PC-3 (cell line): ENCODE measurements around the gene HABP4. TPM values are rescaled to one million over a fixed set of nuclear protein-coding genes. Genes with fewer than 3 reads are reported as not detected.

Source experiments
- ATAC-seq: fragments of 200-7000 bp; cut with Tn5 transposase; 2 replicates; pipeline ENCODE4 v1.9.1; 2020; ENCODE audit warnings: mild to moderate bottlenecking, moderate library complexity
- BruUV-seq: library from RNA; stranded (reverse); fragments of 400-500 nt; replicated peaks from 2 replicates; lab custom pipeline; 2021; lab: Mats Ljungman, UMichigan
- CTCF ChIA-PET: fragments of 300-600 bp; sonication (Branson Sonifier 250); formaldehyde crosslinking; loops from one replicate; lab custom pipeline; 2022; ENCODE audit warnings: antibody characterized with exemption; lab: Charles Lee
- POLR2A ChIA-PET: fragments of 300-600 bp; sonication (Branson Sonifier 250); formaldehyde crosslinking; loops from one replicate; lab custom pipeline; 2022; ENCODE audit warnings: antibody characterized with exemption; ENCODE audit not compliant: unreplicated experiment; lab: Charles Lee
- DNase-seq: peaks from one replicate; pipeline ENCODE4 v3.0.0-alpha.2; 2015
- H2AFZ ChIP-seq: fragments of 300-600 bp; sonication (generic); 2 replicates; pipeline ENCODE4 v1.6.0; 2016; ENCODE audit warnings: antibody characterized with exemption, low read length
- H3F3A ChIP-seq: fragments of 300-600 bp; sonication (generic); one replicate; pipeline ENCODE4 v1.6.0; 2017; ENCODE audit warnings: antibody characterized with exemption, low read length, control low read depth, mild to moderate bottlenecking; ENCODE audit not compliant: unreplicated experiment
- H3K27ac ChIP-seq: fragments of 300-600 bp; sonication (generic); 2 replicates; pipeline ENCODE4 v1.5.1; 2016; ENCODE audit warnings: mild to moderate bottlenecking, low read length
- H3K27me3 ChIP-seq: fragments of 300-600 bp; sonication (generic); 2 replicates; pipeline ENCODE4 v1.6.1; 2016; ENCODE audit warnings: low read length, mixed read lengths
- H3K36me3 ChIP-seq: fragments of 300-600 bp; sonication (generic); 2 replicates; pipeline ENCODE4 v1.6.1; 2016; ENCODE audit warnings: low read depth, mixed run types, low read length, mixed read lengths
- H3K4me1 ChIP-seq: fragments of 300-600 bp; sonication (generic); 2 replicates; pipeline ENCODE4 v1.5.1; 2016; ENCODE audit warnings: low read length; ENCODE audit not compliant: insufficient read depth
- H3K4me2 ChIP-seq: fragments of 300-600 bp; sonication (generic); 2 replicates; pipeline ENCODE4 v1.6.0; 2016; ENCODE audit warnings: low read length
- H3K4me3 ChIP-seq: fragments of 300-600 bp; sonication (generic); 2 replicates; pipeline ENCODE4 v1.5.1; 2016; ENCODE audit warnings: mild to moderate bottlenecking, low read length, mixed read lengths
- H3K79me2 ChIP-seq: fragments of 300-600 bp; sonication (generic); 2 replicates; pipeline ENCODE4 v1.6.1; 2017; ENCODE audit warnings: low read length, mixed read lengths
- H3K9ac ChIP-seq: fragments of 300-600 bp; sonication (generic); 2 replicates; pipeline ENCODE4 v1.6.0; 2016; ENCODE audit warnings: mild to moderate bottlenecking, low read length
- H3K9me2 ChIP-seq: fragments of 300-600 bp; sonication (generic); replicated peaks from 2 replicates; pipeline ENCODE4 v1.6.1; 2016; ENCODE audit warnings: mixed run types, low read length, mixed read lengths
- H3K9me3 ChIP-seq: fragments of 300-600 bp; sonication (generic); 2 replicates; pipeline ENCODE4 v1.6.1; 2016; ENCODE audit warnings: low read length, mixed read lengths
- H4K20me1 ChIP-seq: fragments of 300-600 bp; sonication (generic); 2 replicates; pipeline ENCODE4 v1.6.1; 2016; ENCODE audit warnings: low read length, mixed read lengths
- EZH2 ChIP-seq: fragments of 300-600 bp; sonication (generic); IDR thresholded peaks from one replicate; pipeline ENCODE4 v1.6.1; 2017; ENCODE audit warnings: antibody characterized with exemption, mild to moderate bottlenecking, low read length; ENCODE audit not compliant: unreplicated experiment
- EZH2phosphoT487 ChIP-seq: fragments of 300-600 bp; sonication (generic); IDR thresholded peaks from 2 replicates; pipeline ENCODE4 v1.6.1; 2018; ENCODE audit warnings: mild to moderate bottlenecking, antibody characterized with exemption, low read length, borderline replicate concordance
- intact Hi-C: fragments of 100-400 bp; cut with micrococcal nuclease; formaldehyde crosslinking; loops from 2 replicates; pipeline ENCODE4 v1.9.0; 2023
- total RNA-seq: library from RNA; depleted of rRNA; stranded (reverse); fragments of >200 nt; gene quantifications from 2 replicates; pipeline ENCODE4 v1.2.3, GENCODE V29; 2014
- TF ChIP-seq, protein P1 (sequence below): fragments of 300-600 bp; sonication (generic); conservative IDR thresholded peaks from 2 replicates; pipeline ENCODE4 v1.5.1; 2017; ENCODE audit warnings: antibody characterized with exemption, low read depth, mild to moderate bottlenecking, low read length

The HABP4 gene
- total RNA-seq, 1 experiment from 2014 or later: 6.6 TPM

DNA sequence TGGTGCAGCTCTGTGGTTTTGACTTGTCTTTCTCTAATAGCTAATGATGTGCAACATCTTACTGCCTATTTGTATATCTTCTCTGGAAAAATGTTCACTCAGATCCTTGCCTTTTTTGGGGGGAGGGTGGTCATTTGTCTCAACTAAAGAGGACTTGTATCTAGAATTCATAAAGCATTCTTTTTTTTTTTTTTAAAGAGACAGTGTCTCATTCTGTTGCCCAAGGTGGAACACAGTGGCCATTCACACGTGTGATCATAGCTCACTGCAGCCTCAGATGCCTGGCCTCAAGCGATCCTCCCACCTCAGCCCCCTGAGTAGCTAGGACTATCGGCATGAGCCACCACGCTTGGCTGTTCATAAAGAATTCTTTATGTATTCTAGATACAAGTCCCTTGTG, 33.2 kb downstream of the HABP4 start:
- POLR2A ChIA-PET: interaction anchor here (0.7 kb wide), 1 partner anchor 9 kb away, joined by 5 read pairs; no protein-coding TSS in a partner anchor
- H2AFZ ChIP-seq: no peak overlapping the region
- no peak overlapping the region for H3K27ac ChIP-seq

DNA sequence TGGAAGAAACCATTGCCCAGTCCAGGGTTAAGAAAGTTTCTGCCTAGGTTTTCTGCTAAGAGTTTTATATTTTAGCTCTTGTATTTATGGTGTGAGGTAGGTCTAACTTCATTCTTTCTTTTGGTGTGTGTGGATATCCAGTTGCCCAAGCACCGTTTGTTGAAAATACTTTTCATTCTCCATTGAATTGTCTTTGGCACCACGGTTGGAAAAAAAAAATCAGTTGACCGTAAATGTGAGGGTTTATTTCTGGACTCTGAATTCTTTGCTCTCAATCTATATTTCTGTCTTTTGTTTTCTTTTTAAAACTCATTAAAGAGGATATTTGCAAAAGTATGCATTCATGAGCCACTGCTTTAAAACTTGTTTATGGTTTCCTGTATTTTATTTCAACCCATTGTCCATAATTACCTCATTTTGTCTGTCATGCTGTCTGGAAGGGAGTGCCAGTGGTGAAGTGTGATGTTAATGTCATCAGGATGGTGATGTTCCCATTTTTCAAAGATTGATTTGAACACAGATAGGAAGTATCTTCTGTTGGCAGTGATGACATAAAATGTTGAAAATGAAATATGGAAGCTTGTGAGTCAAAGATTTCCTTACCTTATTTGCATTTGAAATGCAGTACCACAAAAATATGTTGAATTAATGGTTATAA, 33.9 kb downstream of the HABP4 start:
- H3K27me3 ChIP-seq: no peaks in the 10 kb centered on the region
- intact Hi-C loops: no loop called here
- H4K20me1 ChIP-seq: no peaks in the 10 kb centered on the region
- DNase-seq (no peak), ATAC-seq (no peak)
- TF ChIP-seq EZH2phosphoT487 (no peak), EZH2 (no peak)
- TF ChIP-seq, protein P1, sequence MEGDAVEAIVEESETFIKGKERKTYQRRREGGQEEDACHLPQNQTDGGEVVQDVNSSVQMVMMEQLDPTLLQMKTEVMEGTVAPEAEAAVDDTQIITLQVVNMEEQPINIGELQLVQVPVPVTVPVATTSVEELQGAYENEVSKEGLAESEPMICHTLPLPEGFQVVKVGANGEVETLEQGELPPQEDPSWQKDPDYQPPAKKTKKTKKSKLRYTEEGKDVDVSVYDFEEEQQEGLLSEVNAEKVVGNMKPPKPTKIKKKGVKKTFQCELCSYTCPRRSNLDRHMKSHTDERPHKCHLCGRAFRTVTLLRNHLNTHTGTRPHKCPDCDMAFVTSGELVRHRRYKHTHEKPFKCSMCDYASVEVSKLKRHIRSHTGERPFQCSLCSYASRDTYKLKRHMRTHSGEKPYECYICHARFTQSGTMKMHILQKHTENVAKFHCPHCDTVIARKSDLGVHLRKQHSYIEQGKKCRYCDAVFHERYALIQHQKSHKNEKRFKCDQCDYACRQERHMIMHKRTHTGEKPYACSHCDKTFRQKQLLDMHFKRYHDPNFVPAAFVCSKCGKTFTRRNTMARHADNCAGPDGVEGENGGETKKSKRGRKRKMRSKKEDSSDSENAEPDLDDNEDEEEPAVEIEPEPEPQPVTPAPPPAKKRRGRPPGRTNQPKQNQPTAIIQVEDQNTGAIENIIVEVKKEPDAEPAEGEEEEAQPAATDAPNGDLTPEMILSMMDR: no peak
- no peaks in the 10 kb centered on the region for H3K36me3 ChIP-seq
- no peak overlapping the region for H3K4me3 ChIP-seq
- no peaks in the 10 kb centered on the region for H3F3A ChIP-seq
- ChIA-PET CTCF (no interaction called here), POLR2A (no interaction called here)
- no TSS peak for BruUV-seq
- no peak overlapping the region for H3K27ac ChIP-seq
- no peaks in the 10 kb centered on the region for H3K9me2 ChIP-seq
- H3K79me2 ChIP-seq: no peaks in the 10 kb centered on the region
- peaks cover 3% of the 10 kb centered on the region; the same call in 1 of the 2 replicates for H3K4me1 ChIP-seq
- no peak overlapping the region for H3K4me2 ChIP-seq
- no peak overlapping the region for H2AFZ ChIP-seq
- H3K9ac ChIP-seq: no peak overlapping the region
- H3K9me3 ChIP-seq: no peaks in the 10 kb centered on the region

More for the DNA sequence above, 33.2 kb downstream of the HABP4 start:
- no peak overlapping the region for H3K4me3 ChIP-seq
- no peak overlapping the region for H3K9ac ChIP-seq
- H3K79me2 ChIP-seq: no peaks in the 10 kb centered on the region
- intact Hi-C loops: no loop called here
- H3K9me3 ChIP-seq: no peaks in the 10 kb centered on the region
- no peak for DNase-seq
- no peaks in the 10 kb centered on the region for H3F3A ChIP-seq
- no TSS peak for BruUV-seq
- H3K27me3 ChIP-seq: no peaks in the 10 kb centered on the region
- H3K4me1 ChIP-seq: peaks cover 3% of the 10 kb centered on the region; the same call in 1 of the 2 replicates
- ATAC-seq: no peak
- H3K9me2 ChIP-seq: no peaks in the 10 kb centered on the region
- TF ChIP-seq, protein P1: no peak
- no peak for TF ChIP-seq EZH2
- no peak for TF ChIP-seq EZH2phosphoT487
- H3K36me3 ChIP-seq: no peaks in the 10 kb centered on the region
- no peak overlapping the region for H3K4me2 ChIP-seq
- H4K20me1 ChIP-seq: no peaks in the 10 kb centered on the region
- CTCF ChIA-PET: no interaction called here

DNA sequence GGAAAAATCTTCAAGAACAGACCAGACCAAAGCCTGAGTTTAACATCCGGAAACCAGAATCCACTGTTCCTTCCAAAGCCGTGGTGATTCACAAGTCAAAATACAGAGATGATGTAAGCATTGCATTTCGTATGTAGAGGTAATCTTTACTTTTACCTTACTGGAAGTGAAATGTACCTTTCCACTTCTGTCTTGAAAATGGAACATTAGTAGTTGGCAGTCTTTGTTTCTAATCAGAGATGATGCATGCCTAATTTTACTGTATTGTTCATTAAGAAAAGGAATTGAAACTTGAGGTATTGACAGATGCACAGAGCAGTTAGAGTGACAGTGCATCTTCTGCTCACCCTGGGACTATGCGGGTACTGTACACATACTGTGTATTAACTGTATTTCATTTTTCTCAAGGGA, 34.6 kb downstream of the HABP4 start:
- no peak overlapping the region for H3K27ac ChIP-seq
- no peak overlapping the region for H3K9ac ChIP-seq
- no peaks in the 10 kb centered on the region for H3K27me3 ChIP-seq
- H3K9me2 ChIP-seq: no peaks in the 10 kb centered on the region
- DNase-seq (no peak), ATAC-seq (no peak)
- no peak overlapping the region for H3K4me3 ChIP-seq
- ChIA-PET CTCF (no interaction called here), POLR2A (no interaction called here)
- intact Hi-C loops: no loop called here
- H4K20me1 ChIP-seq: no peaks in the 10 kb centered on the region
- no peak overlapping the region for H2AFZ ChIP-seq
- no peaks in the 10 kb centered on the region for H3K9me3 ChIP-seq
- H3K4me2 ChIP-seq: no peak overlapping the region
- no peaks in the 10 kb centered on the region for H3F3A ChIP-seq
- no peaks in the 10 kb centered on the region for H3K36me3 ChIP-seq
- TF ChIP-seq, protein P1: no peak
- TF ChIP-seq EZH2 (no peak), EZH2phosphoT487 (no peak)
- no peaks in the 10 kb centered on the region for H3K79me2 ChIP-seq
- BruUV-seq: no TSS peak
- H3K4me1 ChIP-seq: peaks cover 3% of the 10 kb centered on the region; the same call in 1 of the 2 replicates
